Cardiac muscle cell (in vitro differentiated cells and primary cell): ENCODE results near the gene PITX1. TPM values are rescaled to one million over a fixed set of nuclear protein-coding genes. Genes with fewer than 3 reads are reported as not detected.

Experiments
- DNase-seq, 2 donors: peaks; one replicate each; pipeline versions ENCODE4 v3.0.0 to v3.0.0-alpha.2; 2010 to 2017; ENCODE audit warnings: low read depth in 1 of 2, low spot score in 1 of 2
- H3K27ac ChIP-seq: fragments of 200-600 bp; sonication (generic); 2 replicates; pipeline ENCODE4 v1.5.1; 2016
- H3K27me3 ChIP-seq: fragments of 200-600 bp; sonication (generic); 2 replicates; pipeline ENCODE4 v1.6.0; 2016; ENCODE audit warnings: control low read depth
- H3K36me3 ChIP-seq: fragments of 200-600 bp; sonication (generic); 2 replicates; pipeline ENCODE4 v1.5.1; 2016; ENCODE audit warnings: control low read depth
- H3K4me1 ChIP-seq: fragments of 200-600 bp; sonication (generic); 2 replicates; pipeline ENCODE4 v1.8.1; 2017; ENCODE audit warnings: low read depth, mild to moderate bottlenecking, mixed run types
- H3K4me3 ChIP-seq: fragments of 200-600 bp; sonication (generic); 2 replicates; pipeline ENCODE4 v1.5.1; 2016; ENCODE audit warnings: mild to moderate bottlenecking
- H3K9me3 ChIP-seq: fragments of 200-600 bp; sonication (generic); 2 replicates; pipeline ENCODE4 v1.5.1; 2017; ENCODE audit warnings: low read depth, mild to moderate bottlenecking, control low read depth
- polyA plus RNA-seq: library from polyadenylated mRNA; unstranded; fragments of >200 nt; fragmentation: Nextera tagmentation; extraction: Ambion mirVana; gene quantifications from 2 replicates; pipeline ENCODE4 v1.2.1, GENCODE V29; 2016
- total RNA-seq: library from RNA; depleted of rRNA; stranded (reverse); fragments of >200 nt; gene quantifications from 2 replicates; pipeline ENCODE4 v1.2.3, GENCODE V29; 2016
- TF ChIP-seq, protein P1 (sequence below): IDR thresholded peaks from 2 replicates; pipeline ENCODE4 v1.5.1; 2012; ENCODE audit warnings: low read depth, mild to moderate bottlenecking, low read length

Gene PITX1
- total and polyA plus RNA-seq, 2 experiments from 2014 or later = 0.35 TPM; not detected in 1

DNA sequence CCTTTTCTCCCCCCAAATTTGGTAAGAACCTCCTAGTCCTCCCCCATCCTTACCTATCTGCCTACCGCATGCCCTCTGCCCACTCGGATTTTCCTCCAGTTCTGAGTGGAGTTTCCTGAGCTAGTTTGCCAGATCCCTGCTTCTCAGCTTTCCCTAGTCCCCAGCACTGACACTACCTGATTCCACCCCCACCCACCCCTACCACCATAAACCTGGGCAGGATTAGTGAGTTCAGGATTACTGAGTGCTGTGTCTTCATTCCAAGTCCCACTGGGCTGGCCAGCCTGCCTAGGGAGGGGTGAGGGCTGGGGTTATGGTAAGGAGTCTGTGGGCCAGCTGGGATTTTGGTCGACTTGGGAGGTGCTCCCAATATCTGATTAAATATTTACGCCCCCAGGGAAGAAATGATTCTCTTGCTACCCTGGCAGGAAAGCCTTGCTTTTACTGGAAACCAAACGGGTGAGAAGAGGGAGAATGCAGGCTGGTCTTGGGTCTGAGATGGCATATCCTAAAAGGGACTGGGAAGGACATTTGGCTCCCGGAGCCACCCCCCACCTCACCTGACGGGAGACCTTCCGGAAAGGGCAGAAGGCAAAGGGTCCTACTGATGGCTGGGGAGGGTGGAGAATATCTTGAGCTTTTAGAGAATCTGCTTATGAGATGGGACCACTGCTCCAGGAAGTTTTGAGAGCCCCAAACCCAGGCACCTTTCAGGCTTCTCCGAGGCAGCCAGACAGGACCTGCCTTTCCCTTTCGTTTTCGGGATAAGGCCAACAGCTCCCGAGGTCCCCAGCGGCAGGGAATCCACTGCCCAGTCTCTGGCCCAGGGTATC lies 3.7 kb downstream of the PITX1 start:
- no peak overlapping the region for H3K4me3 ChIP-seq
- no peaks in the 10 kb centered on the region for H3K9me3 ChIP-seq
- DNase-seq = no peak
- TF ChIP-seq, protein P1, sequence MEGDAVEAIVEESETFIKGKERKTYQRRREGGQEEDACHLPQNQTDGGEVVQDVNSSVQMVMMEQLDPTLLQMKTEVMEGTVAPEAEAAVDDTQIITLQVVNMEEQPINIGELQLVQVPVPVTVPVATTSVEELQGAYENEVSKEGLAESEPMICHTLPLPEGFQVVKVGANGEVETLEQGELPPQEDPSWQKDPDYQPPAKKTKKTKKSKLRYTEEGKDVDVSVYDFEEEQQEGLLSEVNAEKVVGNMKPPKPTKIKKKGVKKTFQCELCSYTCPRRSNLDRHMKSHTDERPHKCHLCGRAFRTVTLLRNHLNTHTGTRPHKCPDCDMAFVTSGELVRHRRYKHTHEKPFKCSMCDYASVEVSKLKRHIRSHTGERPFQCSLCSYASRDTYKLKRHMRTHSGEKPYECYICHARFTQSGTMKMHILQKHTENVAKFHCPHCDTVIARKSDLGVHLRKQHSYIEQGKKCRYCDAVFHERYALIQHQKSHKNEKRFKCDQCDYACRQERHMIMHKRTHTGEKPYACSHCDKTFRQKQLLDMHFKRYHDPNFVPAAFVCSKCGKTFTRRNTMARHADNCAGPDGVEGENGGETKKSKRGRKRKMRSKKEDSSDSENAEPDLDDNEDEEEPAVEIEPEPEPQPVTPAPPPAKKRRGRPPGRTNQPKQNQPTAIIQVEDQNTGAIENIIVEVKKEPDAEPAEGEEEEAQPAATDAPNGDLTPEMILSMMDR = no peak
- peaks cover 3% of the 10 kb centered on the region for H3K4me1 ChIP-seq
- H3K36me3 ChIP-seq = no peaks in the 10 kb centered on the region
- no peak overlapping the region for H3K27ac ChIP-seq
- H3K27me3 ChIP-seq = peaks cover 100% of the 10 kb centered on the region

DNA sequence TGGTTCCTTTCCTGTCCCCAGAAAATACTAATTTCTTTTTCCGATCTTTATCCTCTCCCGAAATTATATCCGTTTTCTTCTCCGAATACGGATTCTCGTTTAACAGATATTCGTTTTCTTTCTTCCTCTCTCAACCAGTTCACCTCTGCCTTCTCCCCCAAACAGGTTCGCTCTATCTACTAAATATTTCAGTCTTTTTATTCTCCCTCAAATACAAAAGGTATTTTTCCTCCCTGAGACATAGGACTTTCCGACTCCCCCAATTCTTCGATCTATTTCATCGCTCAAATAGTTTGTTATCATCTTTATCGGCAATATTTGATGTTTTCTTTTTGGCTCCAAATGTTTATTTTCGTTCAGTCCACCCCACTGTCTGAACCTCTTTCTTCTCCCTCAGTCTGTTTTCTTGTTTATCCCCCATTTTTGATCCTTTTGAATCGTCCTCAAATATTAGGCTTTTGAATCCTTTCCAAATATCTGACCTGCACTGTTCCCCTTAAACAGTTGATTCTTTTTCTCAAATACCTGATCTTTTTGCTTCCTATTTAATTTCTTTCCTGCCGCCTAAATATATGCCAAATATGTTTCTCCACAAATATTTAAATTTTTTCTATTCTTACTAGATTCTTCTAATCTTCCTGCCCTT lies 4.4 kb downstream of the PITX1 start:
- Histone ChIP-seq H3K9me3 (no peaks in the 10 kb centered on the region), H3K27me3 (peaks cover 100% of the 10 kb centered on the region), H3K36me3 (no peaks in the 10 kb centered on the region), H3K27ac (no peak overlapping the region), H3K4me1 (peaks cover 3% of the 10 kb centered on the region), H3K4me3 (no peak overlapping the region)
- TF ChIP-seq, protein P1 = no peak
- DNase-seq = no peak

- TF ChIP-seq, protein P1 = no peak
- no peaks in the 10 kb centered on the region for H3K9me3 ChIP-seq
- H3K36me3 ChIP-seq = no peaks in the 10 kb centered on the region
- peaks cover 100% of the 10 kb centered on the region for H3K27me3 ChIP-seq
- H3K4me3 ChIP-seq = no peak overlapping the region
- peaks cover 3% of the 10 kb centered on the region for H3K4me1 ChIP-seq
- no peak for DNase-seq
- no peak overlapping the region for H3K27ac ChIP-seq
Measured at GRCh38 chr5:135028791-135029476, 5.1 kb downstream of the PITX1 start.

DNA sequence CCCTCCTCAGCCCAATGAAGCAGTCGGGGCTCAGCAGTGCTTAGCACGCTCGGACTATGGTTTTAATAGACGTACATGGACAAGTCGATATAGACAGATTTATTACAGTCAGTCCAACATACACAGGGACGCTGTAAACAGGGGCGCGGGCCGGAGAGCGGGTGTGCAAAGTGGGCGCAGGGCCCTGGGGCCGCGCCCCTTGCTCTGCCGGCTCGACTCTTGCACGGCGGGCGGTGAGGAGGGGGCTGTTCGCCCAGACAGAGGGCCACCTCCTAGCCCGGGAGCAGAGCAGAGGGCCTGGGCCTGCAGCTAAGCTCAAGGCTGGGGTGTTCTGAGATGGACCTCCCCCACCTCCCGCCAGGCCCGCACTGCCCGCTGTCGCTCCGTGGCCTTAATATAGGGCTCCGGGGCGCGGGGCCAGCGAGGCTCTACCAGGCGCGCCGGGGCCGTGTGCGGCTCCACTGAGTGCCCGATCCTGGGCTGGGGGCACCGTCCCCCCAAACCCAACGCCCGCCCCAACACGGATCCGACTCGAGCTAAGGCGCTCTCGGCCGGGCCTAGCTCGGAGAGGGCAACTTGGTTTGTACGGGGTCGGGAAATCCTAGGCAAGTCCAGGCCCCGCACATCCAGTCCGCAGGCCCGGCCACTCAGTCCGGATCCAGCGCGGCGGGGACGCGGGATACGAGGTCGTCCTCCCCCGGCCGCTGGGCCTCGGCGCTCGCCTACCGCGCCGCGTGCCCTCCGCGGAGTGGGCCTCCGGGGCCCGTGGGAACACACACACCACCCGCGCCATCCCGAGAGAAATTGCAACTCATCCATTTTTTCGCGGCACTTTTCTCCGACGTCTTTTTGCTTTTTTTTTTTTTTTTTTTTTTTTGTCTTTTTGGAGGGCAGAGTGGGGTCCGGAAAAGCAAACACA lies 6.1 kb downstream of the PITX1 start:
- no peaks in the 10 kb centered on the region for H3K4me1 ChIP-seq
- H3K27ac ChIP-seq = no peak overlapping the region
- TF ChIP-seq, protein P1 = no peak
- H3K4me3 ChIP-seq = no peak overlapping the region
- no peak for DNase-seq
- no peaks in the 10 kb centered on the region for H3K36me3 ChIP-seq
- H3K9me3 ChIP-seq = no peaks in the 10 kb centered on the region
- peaks cover 100% of the 10 kb centered on the region for H3K27me3 ChIP-seq

DNA sequence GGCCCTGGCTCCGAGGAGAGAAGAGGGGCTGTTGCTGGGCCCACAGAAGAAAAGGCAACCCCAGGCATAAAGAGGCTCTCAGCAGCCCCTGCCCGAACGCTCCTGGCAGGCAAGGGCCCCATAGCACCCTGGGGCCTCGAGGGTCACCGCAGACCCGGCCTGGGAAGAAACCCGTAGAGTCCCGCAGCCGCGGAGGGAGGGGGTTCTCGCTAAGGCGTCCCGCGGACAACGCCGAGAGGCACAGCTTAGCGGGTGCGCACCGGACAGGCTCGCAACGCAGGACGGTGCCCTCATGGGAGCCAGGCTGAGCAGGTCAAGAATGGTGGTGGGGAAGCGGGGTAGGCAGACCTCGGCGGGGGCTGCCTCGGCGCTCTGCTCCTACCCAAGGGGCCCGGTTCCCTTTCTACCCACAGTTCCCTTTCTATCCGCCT lies 6.7 kb downstream of the PITX1 start:
- no peak overlapping the region for H3K27ac ChIP-seq
- H3K4me3 ChIP-seq = no peak overlapping the region
- TF ChIP-seq, protein P1 = no peak
- no peaks in the 10 kb centered on the region for H3K36me3 ChIP-seq
- H3K4me1 ChIP-seq = no peaks in the 10 kb centered on the region
- DNase-seq = no peak
- H3K9me3 ChIP-seq = no peaks in the 10 kb centered on the region
- H3K27me3 ChIP-seq = peaks cover 100% of the 10 kb centered on the region
